ENCODE results near the gene LRRK2. TPM values are rescaled to one million over a fixed set of nuclear protein-coding genes. Genes with fewer than 3 reads are reported as not detected.

The LRRK2 gene
- total RNA-seq, 4 donors from 2014 or later = 5.7 to 11.1 (median 9.5) TPM

- intact Hi-C loops (cut with DNase I; ENCODE audit: low total_unique reads) = no loop called here
- 57 to 59% methylated on average over 4 of the region's 4 CpGs for WGBS, 2 donors
- no peak for DNase-seq (ENCODE audit: low spot score in 2 of 2)
- TF ChIP-seq CTCF (IDR thresholded peaks at IDR 0.05) (no peak), POLR2A (IDR thresholded peaks at IDR 0.05) (no peak)
- no peak overlapping the region for H3K4me3 ChIP-seq (ENCODE audit: low read depth, poor library complexity, severe bottlenecking)
Observed at GRCh38 chr12:40263616-40264409, 39.0 kb downstream of the LRRK2 start.

- intact Hi-C loops (cut with DNase I; ENCODE audit: low total_unique reads) = no loop called here
- TF ChIP-seq POLR2A (IDR thresholded peaks at IDR 0.05) (no peak), CTCF (IDR thresholded peaks at IDR 0.05) (no peak)
- WGBS, 2 donors = 60% methylated on average over 6 of the region's 6 CpGs
- H3K4me3 ChIP-seq (ENCODE audit: low read depth, poor library complexity, severe bottlenecking) = no peak overlapping the region
- DNase-seq (ENCODE audit: low spot score in 2 of 2) = no peak
Observed at GRCh38 chr12:40271981-40272664, 47.3 kb downstream of the LRRK2 start.

- intact Hi-C loops (cut with DNase I; ENCODE audit: low total_unique reads) = no loop called here
- H3K4me3 ChIP-seq (ENCODE audit: low read depth, poor library complexity, severe bottlenecking) = no peak overlapping the region
- DNase-seq (ENCODE audit: low spot score in 2 of 2) = no peak
- WGBS, 2 donors = 84 to 95% methylated on average over 1 of the region's 1 CpG
- TF ChIP-seq CTCF (IDR thresholded peaks at IDR 0.05) (no peak), POLR2A (IDR thresholded peaks at IDR 0.05) (no peak)
Observed at GRCh38 chr12:40281791-40282364, 57.1 kb downstream of the LRRK2 start.

- no peak overlapping the region for H3K4me3 ChIP-seq (ENCODE audit: low read depth, poor library complexity, severe bottlenecking)
- no peak for TF ChIP-seq CTCF (IDR thresholded peaks at IDR 0.05)
- no peak for TF ChIP-seq POLR2A (IDR thresholded peaks at IDR 0.05)
- no peak for DNase-seq (ENCODE audit: low spot score in 2 of 2)
- intact Hi-C loops (cut with DNase I; ENCODE audit: low total_unique reads) = no loop called here
Observed at GRCh38 chr12:40286583-40286982, 61.8 kb downstream of the LRRK2 start.

- no peak overlapping the region for H3K4me3 ChIP-seq (ENCODE audit: low read depth, poor library complexity, severe bottlenecking)
- intact Hi-C loops (cut with DNase I; ENCODE audit: low total_unique reads) = no loop called here
- WGBS, 2 donors = 93 to 94% methylated on average over 7 of the region's 7 CpGs
- no peak for DNase-seq (ENCODE audit: low spot score in 2 of 2)
- no peak for TF ChIP-seq CTCF (IDR thresholded peaks at IDR 0.05)
- TF ChIP-seq POLR2A (IDR thresholded peaks at IDR 0.05) = no peak
Observed at GRCh38 chr12:40287369-40287975, 62.7 kb downstream of the LRRK2 start.

All from lower leg skin (tissue), 4 donors.